Mammary epithelial cell (primary cell): ENCODE measurements around the gene PRICKLE2.

ENCODE experiments used
- CTCF ChIP-seq, 2 donors: IDR thresholded peaks in 1 of 2; conservative IDR thresholded peaks in 1 of 2; 2 replicates each; pipeline ENCODE4 v1.5.1; 2011 to 2012; ENCODE audit warnings: inconsistent platforms in 2 of 2, low read length in 2 of 2, mild to moderate bottlenecking in 2 of 2, control low read depth in 1 of 2, low read depth in 1 of 2; ENCODE audit not compliant: insufficient read depth in 1 of 2; ENCODE audit errors: extremely low read depth in 1 of 2
- EZH2 ChIP-seq: IDR thresholded peaks from 2 replicates; pipeline ENCODE4 v1.6.1; 2012; ENCODE audit warnings: low read length, inconsistent platforms, borderline replicate concordance

- TF ChIP-seq CTCF (conservative IDR thresholded peaks at IDR 0.05 in 1 of 2, IDR thresholded peaks at IDR 0.05 in 1 of 2; ENCODE audit: extremely low read depth in 1 of 2, insufficient read depth in 1 of 2, low read depth in 1 of 2, low read length in 2 of 2) (no peak), EZH2 (no peak)
Measured at GRCh38 chr3:64270866-64271260, 45.6 kb upstream of the PRICKLE2 start.
